ENCODE results near the gene PTPRT.

The PTPRT gene

DNA sequence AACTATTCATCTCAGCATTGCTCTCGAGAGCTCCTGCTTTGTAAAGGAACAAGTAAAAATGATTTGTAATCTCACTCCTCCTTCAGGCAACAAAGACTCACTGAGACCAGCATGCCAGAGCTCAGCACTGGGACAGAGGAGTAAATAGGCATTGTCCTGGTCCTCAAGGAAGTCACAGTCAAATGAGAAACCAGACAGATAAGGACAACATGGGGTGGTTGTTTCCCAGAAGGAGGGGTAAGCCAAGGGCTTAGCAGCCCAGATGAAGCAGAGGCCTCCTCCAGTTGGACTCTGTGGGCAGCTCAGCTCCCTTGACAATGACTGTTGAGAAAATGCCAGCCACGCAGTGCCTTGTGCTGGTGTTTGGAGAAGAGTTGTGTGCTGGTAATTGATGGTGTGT lies 1145.8 kb downstream of the PTPRT start:
- DNase-seq (ENCODE audit: low read depth), result no peak

DNA sequence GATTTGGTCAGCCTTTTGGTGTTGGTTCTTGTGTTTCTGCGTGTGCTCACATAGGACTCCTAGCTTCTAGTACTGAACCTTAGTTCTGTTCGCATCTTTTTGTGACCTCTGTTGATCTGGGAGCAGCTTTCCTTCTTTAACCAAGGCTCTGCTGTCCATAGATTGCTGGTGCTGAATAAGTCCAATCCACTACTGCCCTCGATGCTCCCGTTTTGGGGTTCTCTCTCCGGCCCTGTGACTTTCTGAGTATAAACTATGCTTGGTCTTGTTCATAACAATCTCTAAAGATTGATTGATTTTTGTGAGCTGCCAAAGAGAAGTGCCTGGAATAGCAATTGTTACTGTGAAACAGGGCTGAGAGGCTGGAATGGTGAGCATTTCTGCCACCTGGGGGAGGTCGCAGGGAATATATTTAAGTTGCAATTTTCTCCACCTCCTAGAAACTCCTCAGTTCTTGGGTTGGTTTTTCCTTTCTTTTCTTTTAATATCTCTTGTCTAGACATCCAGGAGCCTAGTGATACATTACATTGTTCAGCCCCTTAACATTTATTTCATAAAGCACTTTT lies 1148.6 kb downstream of the PTPRT start:
- no peak for DNase-seq (ENCODE audit: low read depth)

DNA sequence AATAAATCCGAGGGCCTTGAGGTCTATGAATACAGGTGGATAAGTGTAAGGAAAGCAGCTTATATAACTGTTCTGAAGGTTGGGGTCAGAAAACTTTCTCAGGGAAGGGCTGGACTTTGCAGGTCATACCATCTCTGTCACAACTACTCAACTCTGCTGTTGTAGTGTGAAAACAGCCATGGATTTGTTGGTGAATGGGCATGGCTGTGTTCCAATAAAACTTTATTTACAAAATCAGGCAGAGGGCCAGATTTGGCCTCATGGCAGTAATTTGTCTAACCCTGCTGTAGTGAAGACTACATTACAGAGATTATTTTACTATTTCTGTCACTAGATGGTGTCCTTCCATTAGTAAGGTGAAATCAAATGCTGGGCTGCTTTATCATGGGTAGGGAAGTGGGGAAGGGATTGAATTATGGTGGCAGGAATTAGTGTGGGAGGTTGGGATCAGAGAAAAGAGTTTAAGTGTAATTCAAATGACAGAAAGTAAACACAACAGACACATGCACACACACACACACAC lies 1161.9 kb downstream of the PTPRT start:
- no peak for DNase-seq (ENCODE audit: low read depth)

DNA sequence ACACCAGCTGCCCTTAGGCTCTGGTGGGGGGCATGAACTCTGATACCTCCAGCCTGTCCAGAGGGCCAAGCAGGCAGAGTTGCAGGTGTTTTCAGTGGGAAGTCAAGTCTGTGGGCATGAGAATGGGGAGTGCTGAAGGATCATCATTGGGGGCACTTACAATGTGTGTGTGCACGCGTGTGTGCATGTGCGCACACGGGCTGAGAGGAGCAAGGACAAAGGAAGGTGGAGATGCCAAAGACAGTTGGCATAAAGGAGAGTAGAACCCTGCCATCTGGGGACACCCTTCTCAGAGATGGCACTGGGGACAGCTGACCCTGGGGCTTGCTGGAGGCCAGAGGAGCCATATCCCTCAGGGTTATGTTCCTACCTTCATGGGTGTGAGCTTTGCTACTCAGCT lies 1163.1 kb downstream of the PTPRT start:
- no peak for DNase-seq (ENCODE audit: low read depth)

DNA sequence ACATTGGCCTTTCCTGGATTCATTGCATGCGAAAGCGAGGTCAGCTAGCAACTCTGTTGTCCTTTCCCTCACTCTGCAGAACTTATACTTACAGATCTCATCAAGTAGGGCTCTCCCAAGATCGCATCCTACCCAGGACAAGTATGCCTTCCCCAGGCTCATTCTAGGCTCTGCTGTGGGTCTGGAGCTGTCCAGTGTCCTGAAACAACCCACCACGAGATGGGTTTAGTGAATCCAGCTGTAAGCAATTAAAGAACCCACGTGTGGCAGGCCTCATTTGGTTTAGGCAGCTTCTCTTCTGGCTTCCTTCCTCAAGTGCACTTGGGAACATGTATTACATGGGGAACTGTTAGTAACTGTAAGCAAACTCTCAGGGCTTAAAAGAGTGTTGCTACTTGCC lies 1165.1 kb downstream of the PTPRT start:
- no peak for DNase-seq (ENCODE audit: low read depth)
